Cardiac muscle cell (in vitro differentiated cells and primary cell): Measurements from ENCODE around the gene KASH5. TPM values are rescaled to one million over a fixed set of nuclear protein-coding genes. Genes with fewer than 3 reads are reported as not detected.

Experiments used
- DNase-seq, 2 donors: peaks; one replicate each; pipeline versions ENCODE4 v3.0.0 to v3.0.0-alpha.2; 2010 to 2017; ENCODE audit warnings: low read depth in 1 of 2, low spot score in 1 of 2
- H3K27ac ChIP-seq: fragments of 200-600 bp; sonication (generic); 2 replicates; pipeline ENCODE4 v1.5.1; 2016
- H3K27me3 ChIP-seq: fragments of 200-600 bp; sonication (generic); 2 replicates; pipeline ENCODE4 v1.6.0; 2016; ENCODE audit warnings: control low read depth
- H3K36me3 ChIP-seq: fragments of 200-600 bp; sonication (generic); 2 replicates; pipeline ENCODE4 v1.5.1; 2016; ENCODE audit warnings: control low read depth
- H3K4me1 ChIP-seq: fragments of 200-600 bp; sonication (generic); 2 replicates; pipeline ENCODE4 v1.8.1; 2017; ENCODE audit warnings: low read depth, mild to moderate bottlenecking, mixed run types
- H3K4me3 ChIP-seq: fragments of 200-600 bp; sonication (generic); 2 replicates; pipeline ENCODE4 v1.5.1; 2016; ENCODE audit warnings: mild to moderate bottlenecking
- H3K9me3 ChIP-seq: fragments of 200-600 bp; sonication (generic); 2 replicates; pipeline ENCODE4 v1.5.1; 2017; ENCODE audit warnings: low read depth, mild to moderate bottlenecking, control low read depth
- CTCF ChIP-seq: IDR thresholded peaks from 2 replicates; pipeline ENCODE4 v1.5.1; 2012; ENCODE audit warnings: low read depth, mild to moderate bottlenecking, low read length
- polyA plus RNA-seq: library from polyadenylated mRNA; unstranded; fragments of >200 nt; fragmentation: Nextera tagmentation; extraction: Ambion mirVana; gene quantifications from 2 replicates; pipeline ENCODE4 v1.2.1, GENCODE V29; 2016
- total RNA-seq: library from RNA; depleted of rRNA; stranded (reverse); fragments of >200 nt; gene quantifications from 2 replicates; pipeline ENCODE4 v1.2.3, GENCODE V29; 2016

KASH5 gene
- total and polyA plus RNA-seq, 2 experiments from 2014 or later = 0.27 TPM; not detected in 1

- TF ChIP-seq CTCF = no peak
- Histone ChIP-seq H3K36me3 (no peaks in the 10 kb centered on the region), H3K27me3 (no peaks in the 10 kb centered on the region), H3K4me1 (peaks cover 15% of the 10 kb centered on the region), H3K9me3 (no peaks in the 10 kb centered on the region), H3K27ac (peak overlapping the region; percentile 90), H3K4me3 (no peak overlapping the region)
- DNase-seq = peak in 1 of 2 donors; percentile 84
Observed at GRCh38 chr19:49403404-49404187, 15.5 kb downstream of the KASH5 start.

GRCh38 chr19:49407079-49407478 is 19.0 kb downstream of the KASH5 start:
- Histone ChIP-seq H3K27ac (no peak overlapping the region), H3K4me1 (peaks cover 20% of the 10 kb centered on the region), H3K36me3 (no peaks in the 10 kb centered on the region), H3K4me3 (no peak overlapping the region), H3K9me3 (no peaks in the 10 kb centered on the region), H3K27me3 (no peaks in the 10 kb centered on the region)
- DNase-seq = no peak
- TF ChIP-seq CTCF = no peak

- no peaks in the 10 kb centered on the region for H3K9me3 ChIP-seq
- no peaks in the 10 kb centered on the region for H3K27me3 ChIP-seq
Observed at GRCh38 chr19:49407482-49408015, 19.5 kb downstream of the KASH5 start.

GRCh38 chr19:49408816-49409440 is 20.9 kb downstream of the KASH5 start:
- H3K36me3 ChIP-seq = no peaks in the 10 kb centered on the region

More at GRCh38 chr19:49407482-49408015, 19.5 kb downstream of the KASH5 start:
- Histone ChIP-seq H3K27ac (no peak overlapping the region), H3K36me3 (no peaks in the 10 kb centered on the region), H3K4me3 (no peak overlapping the region), H3K4me1 (peaks cover 19% of the 10 kb centered on the region)
- no peak for DNase-seq
- TF ChIP-seq CTCF = no peak

More at GRCh38 chr19:49408816-49409440, 20.9 kb downstream of the KASH5 start:
- Histone ChIP-seq H3K4me1 (peaks cover 14% of the 10 kb centered on the region), H3K27me3 (no peaks in the 10 kb centered on the region), H3K9me3 (no peaks in the 10 kb centered on the region), H3K27ac (no peak overlapping the region), H3K4me3 (no peak overlapping the region)
- DNase-seq = no peak
- no peak for TF ChIP-seq CTCF
